Measurements from ENCODE around the gene POLRMT.
"Not testable (repeated sequence)": the region's sequence is repeated elsewhere in the genome, so short reads cannot be mapped to it uniquely, and the experiment has no call there.

The POLRMT gene

GRCh38 chr19:625257-625656 is 8.1 kb downstream of the POLRMT start:
- H3K36me3 ChIP-seq (ENCODE audit: control insufficient read depth, insufficient read depth, low read length), result peaks cover 10% of the 10 kb centered on the region

GRCh38 chr19:624433-625109 is 8.8 kb downstream of the POLRMT start:
- no peaks in the 10 kb centered on the region for H3K27me3 ChIP-seq (ENCODE audit: control insufficient read depth, insufficient read depth, low read length)
- H3K9ac ChIP-seq (ENCODE audit: low read length), result no peak overlapping the region
- H3K36me3 ChIP-seq (ENCODE audit: control insufficient read depth, insufficient read depth, low read length), result peaks cover 13% of the 10 kb centered on the region
- H3K4me1 ChIP-seq (ENCODE audit: control insufficient read depth, insufficient read depth, low read length), result no peaks in the 10 kb centered on the region
- H3K27ac ChIP-seq (ENCODE audit: low read depth, low read length), result no peak overlapping the region
- no peak overlapping the region for H3K4me3 ChIP-seq (ENCODE audit: low read length)

More at GRCh38 chr19:625257-625656, 8.1 kb downstream of the POLRMT start:
- H3K27me3 ChIP-seq (ENCODE audit: control insufficient read depth, insufficient read depth, low read length), result no peaks in the 10 kb centered on the region
- no peak overlapping the region for H3K9ac ChIP-seq (ENCODE audit: low read length)
- no peak overlapping the region for H3K4me3 ChIP-seq (ENCODE audit: low read length)
- no peaks in the 10 kb centered on the region for H3K4me1 ChIP-seq (ENCODE audit: control insufficient read depth, insufficient read depth, low read length)
- H3K27ac ChIP-seq (ENCODE audit: low read depth, low read length), result no peak overlapping the region

GRCh38 chr19:623974-624373 is 9.4 kb downstream of the POLRMT start:
- H3K36me3 ChIP-seq (ENCODE audit: control insufficient read depth, insufficient read depth, low read length), result peaks cover 16% of the 10 kb centered on the region
- no peak overlapping the region for H3K9ac ChIP-seq (ENCODE audit: low read length)
- H3K4me3 ChIP-seq (ENCODE audit: low read length), result no peak overlapping the region
- no peaks in the 10 kb centered on the region for H3K4me1 ChIP-seq (ENCODE audit: control insufficient read depth, insufficient read depth, low read length)
- no peak overlapping the region for H3K27ac ChIP-seq (ENCODE audit: low read depth, low read length)
- H3K27me3 ChIP-seq (ENCODE audit: control insufficient read depth, insufficient read depth, low read length), result no peaks in the 10 kb centered on the region

GRCh38 chr19:623175-623916 is 10.0 kb downstream of the POLRMT start:
- H3K27me3 ChIP-seq (ENCODE audit: control insufficient read depth, insufficient read depth, low read length), result no peaks in the 10 kb centered on the region
- H3K27ac ChIP-seq (ENCODE audit: low read depth, low read length), result no peak overlapping the region
- no peak overlapping the region for H3K9ac ChIP-seq (ENCODE audit: low read length)
- H3K4me3 ChIP-seq (ENCODE audit: low read length), result no peak overlapping the region
- peaks cover 19% of the 10 kb centered on the region for H3K36me3 ChIP-seq (ENCODE audit: control insufficient read depth, insufficient read depth, low read length)
- no peaks in the 10 kb centered on the region for H3K4me1 ChIP-seq (ENCODE audit: control insufficient read depth, insufficient read depth, low read length)

- peaks cover 19% of the 10 kb centered on the region for H3K36me3 ChIP-seq (ENCODE audit: control insufficient read depth, insufficient read depth, low read length)
- no peaks in the 10 kb centered on the region for H3K4me1 ChIP-seq (ENCODE audit: control insufficient read depth, insufficient read depth, low read length)
- no peak overlapping the region for H3K27ac ChIP-seq (ENCODE audit: low read depth, low read length)
- H3K9ac ChIP-seq (ENCODE audit: low read length), result no peak overlapping the region
- H3K4me3 ChIP-seq (ENCODE audit: low read length), result no peak overlapping the region
- H3K27me3 ChIP-seq (ENCODE audit: control insufficient read depth, insufficient read depth, low read length), result no peaks in the 10 kb centered on the region
Observed at GRCh38 chr19:622666-623065, 10.7 kb downstream of the POLRMT start.

- Histone ChIP-seq H3K4me3 (ENCODE audit: low read length) (no peak overlapping the region), H3K27ac (ENCODE audit: low read depth, low read length) (no peak overlapping the region), H3K9ac (ENCODE audit: low read length) (no peak overlapping the region), H3K4me1 (ENCODE audit: control insufficient read depth, insufficient read depth, low read length) (no peaks in the 10 kb centered on the region), H3K27me3 (ENCODE audit: control insufficient read depth, insufficient read depth, low read length) (no peaks in the 10 kb centered on the region), H3K36me3 (ENCODE audit: control insufficient read depth, insufficient read depth, low read length) (peaks cover 19% of the 10 kb centered on the region)
Observed at GRCh38 chr19:621819-622218, 11.5 kb downstream of the POLRMT start.

- not testable (repeated sequence) for H3K4me3 ChIP-seq (ENCODE audit: low read length); H3K9ac ChIP-seq (ENCODE audit: low read length); H3K27ac ChIP-seq (ENCODE audit: low read depth, low read length); H3K4me1 ChIP-seq (ENCODE audit: control insufficient read depth, insufficient read depth, low read length); H3K27me3 ChIP-seq (ENCODE audit: control insufficient read depth, insufficient read depth, low read length)
- H3K36me3 ChIP-seq (ENCODE audit: control insufficient read depth, insufficient read depth, low read length), result peaks cover 19% of the 10 kb centered on the region
Observed at GRCh38 chr19:621191-621590, 12.1 kb downstream of the POLRMT start.

- Histone ChIP-seq H3K4me3 (ENCODE audit: low read length) (no peak overlapping the region), H3K36me3 (ENCODE audit: control insufficient read depth, insufficient read depth, low read length) (peaks cover 19% of the 10 kb centered on the region), H3K27me3 (ENCODE audit: control insufficient read depth, insufficient read depth, low read length) (no peaks in the 10 kb centered on the region), H3K4me1 (ENCODE audit: control insufficient read depth, insufficient read depth, low read length) (no peaks in the 10 kb centered on the region), H3K27ac (ENCODE audit: low read depth, low read length) (no peak overlapping the region), H3K9ac (ENCODE audit: low read length) (no peak overlapping the region)
Observed at GRCh38 chr19:620166-620862, 13.0 kb downstream of the POLRMT start.

GRCh38 chr19:619286-620002 is 13.9 kb downstream of the POLRMT start:
- Histone ChIP-seq H3K27ac (ENCODE audit: low read depth, low read length) (no peak overlapping the region), H3K27me3 (ENCODE audit: control insufficient read depth, insufficient read depth, low read length) (no peaks in the 10 kb centered on the region), H3K4me3 (ENCODE audit: low read length) (no peak overlapping the region), H3K9ac (ENCODE audit: low read length) (no peak overlapping the region), H3K36me3 (ENCODE audit: control insufficient read depth, insufficient read depth, low read length) (peaks cover 15% of the 10 kb centered on the region), H3K4me1 (ENCODE audit: control insufficient read depth, insufficient read depth, low read length) (no peaks in the 10 kb centered on the region)

- peaks cover 12% of the 10 kb centered on the region for H3K36me3 ChIP-seq (ENCODE audit: control insufficient read depth, insufficient read depth, low read length)
- H3K27ac ChIP-seq (ENCODE audit: low read depth, low read length), result no peak overlapping the region
- no peak overlapping the region for H3K9ac ChIP-seq (ENCODE audit: low read length)
- H3K4me3 ChIP-seq (ENCODE audit: low read length), result no peak overlapping the region
- H3K27me3 ChIP-seq (ENCODE audit: control insufficient read depth, insufficient read depth, low read length), result no peaks in the 10 kb centered on the region
- H3K4me1 ChIP-seq (ENCODE audit: control insufficient read depth, insufficient read depth, low read length), result no peaks in the 10 kb centered on the region
Observed at GRCh38 chr19:618674-619285, 14.6 kb downstream of the POLRMT start.

- Histone ChIP-seq H3K4me1 (ENCODE audit: control insufficient read depth, insufficient read depth, low read length) (no peaks in the 10 kb centered on the region), H3K27me3 (ENCODE audit: control insufficient read depth, insufficient read depth, low read length) (no peaks in the 10 kb centered on the region), H3K9ac (ENCODE audit: low read length) (no peak overlapping the region), H3K36me3 (ENCODE audit: control insufficient read depth, insufficient read depth, low read length) (peaks cover 12% of the 10 kb centered on the region), H3K27ac (ENCODE audit: low read depth, low read length) (no peak overlapping the region), H3K4me3 (ENCODE audit: low read length) (no peak overlapping the region)
Observed at GRCh38 chr19:618247-618619, 15.1 kb downstream of the POLRMT start.

Measured in rectal smooth muscle tissue (tissue), 1 donor.